Hematopoietic multipotent progenitor cell (in vitro differentiated cells): ENCODE measurements around the gene CHD9. TPM values are rescaled to one million over a fixed set of nuclear protein-coding genes. Genes with fewer than 3 reads are reported as not detected.
"Not testable (repeated sequence)": the region's sequence is repeated elsewhere in the genome, so short reads cannot be mapped to it uniquely, and the experiment has no call there.

Source experiments
- DNase-seq, 3 donors: peaks; one replicate each; pipeline ENCODE4 v3.0.0-alpha.2; 2011 to 2015; ENCODE audit warnings: low read depth in 2 of 3, low spot score in 2 of 3
- total RNA-seq: library from RNA; depleted of rRNA; stranded (reverse); fragments of >200 nt; gene quantifications from one replicate; pipeline ENCODE4 v1.2.3, GENCODE V29; 2012

CHD9 gene
- total RNA-seq, 1 donor: 44.7 TPM

- DNase-seq: no peak
Observed at GRCh38 chr16:53235851-53236250, 181.1 kb downstream of the CHD9 start.

GRCh38 chr16:53249331-53249730, 194.5 kb downstream of the CHD9 start:
- DNase-seq: no peak

GRCh38 chr16:53257001-53257400, 202.2 kb downstream of the CHD9 start:
- DNase-seq: no peak

GRCh38 chr16:53258809-53259208, 204.0 kb downstream of the CHD9 start:
- no peak for DNase-seq

GRCh38 chr16:53261276-53261675, 206.5 kb downstream of the CHD9 start:
- no peak for DNase-seq

- DNase-seq: no peak
Observed at GRCh38 chr16:53262645-53263044, 207.9 kb downstream of the CHD9 start.

GRCh38 chr16:53266156-53266555, 211.4 kb downstream of the CHD9 start:
- DNase-seq: no peak

GRCh38 chr16:53278498-53278897, 223.7 kb downstream of the CHD9 start:
- DNase-seq: not testable (repeated sequence)

GRCh38 chr16:53281280-53281679, 226.5 kb downstream of the CHD9 start:
- DNase-seq: no peak

- no peak for DNase-seq
Observed at GRCh38 chr16:53281859-53282258, 227.1 kb downstream of the CHD9 start.

GRCh38 chr16:53282328-53282727, 227.5 kb downstream of the CHD9 start:
- no peak for DNase-seq

- DNase-seq: peak in 2 of 3 donors; percentile 14 to 37
Observed at GRCh38 chr16:53282975-53283946, 228.5 kb downstream of the CHD9 start.

- DNase-seq: no peak
Observed at GRCh38 chr16:53285236-53285635, 230.4 kb downstream of the CHD9 start.

GRCh38 chr16:53290520-53290919, 235.7 kb downstream of the CHD9 start:
- no peak for DNase-seq

- DNase-seq: no peak
Observed at GRCh38 chr16:53291757-53292392, 237.1 kb downstream of the CHD9 start.

GRCh38 chr16:53297477-53297876, 242.7 kb downstream of the CHD9 start:
- no peak for DNase-seq

GRCh38 chr16:53304334-53304733, 249.5 kb downstream of the CHD9 start:
- no peak for DNase-seq

GRCh38 chr16:53305743-53306142, 251.0 kb downstream of the CHD9 start:
- no peak for DNase-seq

- no peak for DNase-seq
Observed at GRCh38 chr16:53309457-53309856, 254.7 kb downstream of the CHD9 start.

GRCh38 chr16:53320992-53321391, 266.2 kb downstream of the CHD9 start:
- DNase-seq: no peak

GRCh38 chr16:53323924-53324323, 269.1 kb downstream of the CHD9 start:
- no peak for DNase-seq

- DNase-seq: not testable (repeated sequence)
Observed at GRCh38 chr16:53330991-53331390, 276.2 kb downstream of the CHD9 start.
